Measurements from ENCODE around the gene NTRK3.

DNA sequence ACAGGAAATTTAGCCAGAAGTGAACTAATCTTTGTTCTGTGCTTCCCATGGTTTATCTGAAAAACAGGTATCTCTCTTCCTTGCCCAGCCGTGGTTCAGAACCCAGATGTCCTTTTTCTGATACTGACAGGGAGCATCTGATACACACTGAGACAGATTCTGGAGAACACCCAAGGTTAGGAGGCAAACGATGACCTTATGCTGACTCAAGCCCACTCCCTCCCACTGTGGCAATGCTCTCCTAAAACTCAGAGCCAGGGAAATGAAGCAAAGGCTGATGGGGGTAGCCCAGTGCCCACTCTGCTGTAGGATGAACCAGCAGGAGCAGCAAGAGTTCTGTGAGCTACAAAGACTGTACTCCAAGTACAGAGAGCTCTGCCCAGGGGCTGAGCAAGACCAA, 225.1 kb downstream of the NTRK3 start:
- TF ChIP-seq EZH2 (IDR thresholded peaks at IDR 0.05; ENCODE audit: insufficient read depth, poor library complexity, severe bottlenecking) (no peak), EZH2phosphoT487 (IDR thresholded peaks at IDR 0.05; ENCODE audit: insufficient read depth, low read depth) (no peak)
